Neural cell (in vitro differentiated cells): Measurements from ENCODE around the gene ADGRG3. TPM values are rescaled to one million over a fixed set of nuclear protein-coding genes. Genes with fewer than 3 reads are reported as not detected.

Source experiments
- H2AFZ ChIP-seq: fragments of 200-600, 300-800 bp; sonication (generic), shearing (Covaris generic); 2 replicates; pipeline ENCODE4 v1.6.0; 2014; ENCODE audit warnings: low read depth, mild to moderate bottlenecking, antibody characterized with exemption, low read length, moderate library complexity
- H3F3A ChIP-seq: fragments of 200-600 bp; shearing (Covaris generic); 2 replicates; pipeline ENCODE4 v1.6.1; 2016; ENCODE audit warnings: mild to moderate bottlenecking, moderate library complexity, mixed read lengths, antibody characterized with exemption, low read length; ENCODE audit not compliant: insufficient read depth, poor library complexity, severe bottlenecking
- H3K27ac ChIP-seq: fragments of 200-600, 300-800 bp; sonication (generic), shearing (Covaris generic); 2 replicates; pipeline ENCODE4 v1.5.1; 2014; ENCODE audit warnings: mild to moderate bottlenecking, low read length, moderate library complexity
- H3K27me3 ChIP-seq: fragments of 300-800, 200-600 bp; sonication (generic), shearing (Covaris generic); 2 replicates; pipeline ENCODE4 v1.6.0; 2014; ENCODE audit warnings: mild to moderate bottlenecking, low read depth, low read length, moderate library complexity; ENCODE audit not compliant: insufficient read depth
- H3K36me3 ChIP-seq: fragments of 300-800, 200-600 bp; sonication (generic), shearing (Covaris generic); 2 replicates; pipeline ENCODE4 v1.5.1; 2014; ENCODE audit warnings: mild to moderate bottlenecking, antibody characterized with exemption, low read length, moderate library complexity; ENCODE audit not compliant: insufficient read depth
- H3K4me2 ChIP-seq: fragments of 300-800, 200-600 bp; sonication (generic), shearing (Covaris generic); 2 replicates; pipeline ENCODE4 v1.6.0; 2014; ENCODE audit warnings: mild to moderate bottlenecking, low read length
- H3K4me3 ChIP-seq: fragments of 300-800, 200-600 bp; sonication (generic), shearing (Covaris generic); 2 replicates; pipeline ENCODE4 v1.5.1; 2014; ENCODE audit warnings: mild to moderate bottlenecking, low read length, moderate library complexity
- H3K79me2 ChIP-seq: fragments of 200-600 bp; shearing (Covaris generic); replicated peaks from 2 replicates; pipeline ENCODE4 v1.6.0; 2014; ENCODE audit warnings: mild to moderate bottlenecking, low read length, moderate library complexity; ENCODE audit not compliant: insufficient read depth
- H3K9ac ChIP-seq: fragments of 300-800, 200-600 bp; sonication (generic), shearing (Covaris generic); 2 replicates; pipeline ENCODE4 v1.6.1; 2016; ENCODE audit warnings: mild to moderate bottlenecking, low read length, mixed read lengths
- H3K9me2 ChIP-seq: fragments of 200-600 bp; shearing (Covaris generic); 2 replicates; pipeline ENCODE4 v1.6.1; 2016; ENCODE audit warnings: mild to moderate bottlenecking, low read length, mixed read lengths; ENCODE audit not compliant: insufficient read depth
- H3K9me3 ChIP-seq: fragments of 200-600, 300-800 bp; sonication (generic), shearing (Covaris generic); 2 replicates; pipeline ENCODE4 v1.6.1; 2016; ENCODE audit warnings: mild to moderate bottlenecking, mixed run types, low read length, moderate library complexity, mixed read lengths
- H4K20me1 ChIP-seq: fragments of 200-600 bp; shearing (Covaris generic); 2 replicates; pipeline ENCODE4 v1.6.1; 2016; ENCODE audit warnings: mild to moderate bottlenecking, mixed run types; ENCODE audit not compliant: insufficient read depth
- EP300 ChIP-seq: fragments of 450-650 bp; conservative IDR thresholded peaks from 2 replicates; pipeline ENCODE4 v1.6.1; 2014; ENCODE audit warnings: antibody characterized with exemption, mild to moderate bottlenecking, moderate library complexity; ENCODE audit not compliant: poor library complexity, severe bottlenecking
- EZH2 ChIP-seq: fragments of 200-600, 300-800 bp; shearing (Covaris generic), sonication (generic); IDR thresholded peaks from 2 replicates; pipeline ENCODE4 v1.6.1; 2014; ENCODE audit warnings: antibody characterized with exemption, low read length, borderline replicate concordance, mild to moderate bottlenecking; ENCODE audit not compliant: insufficient read depth, poor library complexity, severe bottlenecking
- MXI1 ChIP-seq: fragments of 450-650 bp; conservative IDR thresholded peaks from 2 replicates; pipeline ENCODE4 v1.6.1; 2014; ENCODE audit warnings: antibody characterized with exemption, mild to moderate bottlenecking; ENCODE audit not compliant: poor library complexity, severe bottlenecking
- POLR2AphosphoS5 ChIP-seq: IDR thresholded peaks from 2 replicates; pipeline ENCODE4 v1.6.1; 2012
- RAD21 ChIP-seq: fragments of 450-650 bp; conservative IDR thresholded peaks from 2 replicates; pipeline ENCODE4 v1.6.1; 2014; ENCODE audit warnings: antibody characterized with exemption, mild to moderate bottlenecking, moderate library complexity
- SMC3 ChIP-seq: fragments of 450-650 bp; conservative IDR thresholded peaks from 2 replicates; pipeline ENCODE4 v1.6.1; 2014; ENCODE audit warnings: antibody characterized with exemption, mild to moderate bottlenecking, moderate library complexity; ENCODE audit not compliant: poor library complexity
- TAF1 ChIP-seq: IDR thresholded peaks from 2 replicates; pipeline ENCODE4 v1.6.1; 2012; ENCODE audit warnings: low read depth
- polyA plus RNA-seq: library from polyadenylated mRNA; depleted of rRNA; stranded (reverse); fragments of >200 nt; gene quantifications from 2 replicates; pipeline ENCODE4 v1.2.3, GENCODE V29; 2014
- TF ChIP-seq, protein P1 (sequence below): IDR thresholded peaks from 2 replicates; pipeline ENCODE4 v1.6.1; 2012; ENCODE audit warnings: borderline replicate concordance
- TF ChIP-seq, protein P2 (sequence below): fragments of 450-650 bp; IDR thresholded peaks from 2 replicates; pipeline ENCODE4 v1.5.1; 2014; ENCODE audit warnings: antibody characterized with exemption, mild to moderate bottlenecking, moderate library complexity; ENCODE audit not compliant: poor library complexity, severe bottlenecking

Gene ADGRG3
- polyA plus RNA-seq, 1 donor from 2014 or later, result 0.62 TPM

DNA sequence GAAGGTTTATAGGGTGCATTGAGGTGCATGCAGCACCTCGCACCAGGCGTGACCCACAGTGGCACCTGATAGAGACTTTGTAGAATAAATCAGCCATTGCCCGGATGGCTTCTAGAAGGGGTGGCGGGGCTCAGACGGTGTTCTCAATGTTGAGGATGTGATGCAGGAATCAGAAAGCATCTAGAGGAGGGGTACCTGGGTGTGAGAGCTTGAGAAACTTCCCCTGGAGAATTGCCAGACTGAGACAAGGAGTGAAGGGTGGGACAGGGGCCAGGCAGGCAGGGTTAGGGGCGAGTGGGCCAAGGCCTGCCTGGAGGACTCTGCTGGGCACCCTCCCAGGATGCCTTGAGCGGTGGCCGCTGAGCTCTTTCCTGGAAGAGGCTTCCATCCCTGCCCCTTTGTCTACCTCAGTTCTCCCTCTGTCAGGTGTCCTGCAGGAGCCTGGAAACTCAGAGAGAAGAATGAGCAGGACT, 48.9 kb upstream of the ADGRG3 start (continued):
- no peak for TF ChIP-seq TAF1

DNA sequence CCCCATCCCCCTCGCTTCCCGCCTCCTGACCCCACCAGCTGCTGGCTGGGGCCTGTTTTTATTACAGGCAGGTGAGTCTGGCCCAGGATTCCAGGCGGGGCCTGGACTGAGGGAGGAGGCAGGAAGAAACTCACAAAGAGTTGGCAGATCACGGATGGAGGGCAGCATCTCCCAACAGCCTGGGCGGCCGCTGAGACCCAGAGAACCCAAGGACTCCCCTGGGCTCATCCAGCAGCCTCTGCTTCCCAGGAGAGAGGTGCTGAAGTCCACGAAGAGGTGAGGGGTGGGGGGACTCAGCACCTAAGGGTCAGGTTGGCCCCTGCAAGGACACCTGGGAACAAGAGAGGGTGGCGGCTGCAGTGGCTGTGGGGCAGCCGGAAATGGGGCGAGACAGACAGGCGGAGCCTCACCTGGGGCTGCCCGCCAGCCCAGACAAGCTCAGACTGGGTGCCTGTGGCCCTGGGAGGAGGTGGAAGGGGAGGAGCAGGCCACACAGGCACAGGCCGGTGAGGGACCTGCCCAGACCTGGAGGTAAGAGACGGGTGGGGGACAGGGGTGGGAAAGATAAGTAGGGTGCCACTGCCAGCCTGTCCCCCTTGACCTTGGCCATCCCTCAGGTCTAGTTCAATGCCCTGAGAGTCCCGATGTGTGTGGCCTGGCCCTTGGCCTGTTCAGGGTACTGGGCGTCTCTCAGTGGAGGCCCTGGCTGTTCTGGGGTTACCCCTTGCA, 48.3 kb upstream of the ADGRG3 start:
- H4K20me1 ChIP-seq, result no peaks in the 10 kb centered on the region
- no peak overlapping the region for H3K4me3 ChIP-seq
- H3K9me3 ChIP-seq, result no peaks in the 10 kb centered on the region
- no peaks in the 10 kb centered on the region for H3K27me3 ChIP-seq
- no peaks in the 10 kb centered on the region for H3K36me3 ChIP-seq
- H3F3A ChIP-seq, result no peaks in the 10 kb centered on the region
- no peak overlapping the region for H3K9ac ChIP-seq
- H3K27ac ChIP-seq, result no peak overlapping the region
- H3K79me2 ChIP-seq, result no peaks in the 10 kb centered on the region
- H3K4me2 ChIP-seq, result no peak overlapping the region
- no peaks in the 10 kb centered on the region for H3K9me2 ChIP-seq
- no peak overlapping the region for H2AFZ ChIP-seq
- TF ChIP-seq EZH2 (no peak), TAF1 (no peak)

DNA sequence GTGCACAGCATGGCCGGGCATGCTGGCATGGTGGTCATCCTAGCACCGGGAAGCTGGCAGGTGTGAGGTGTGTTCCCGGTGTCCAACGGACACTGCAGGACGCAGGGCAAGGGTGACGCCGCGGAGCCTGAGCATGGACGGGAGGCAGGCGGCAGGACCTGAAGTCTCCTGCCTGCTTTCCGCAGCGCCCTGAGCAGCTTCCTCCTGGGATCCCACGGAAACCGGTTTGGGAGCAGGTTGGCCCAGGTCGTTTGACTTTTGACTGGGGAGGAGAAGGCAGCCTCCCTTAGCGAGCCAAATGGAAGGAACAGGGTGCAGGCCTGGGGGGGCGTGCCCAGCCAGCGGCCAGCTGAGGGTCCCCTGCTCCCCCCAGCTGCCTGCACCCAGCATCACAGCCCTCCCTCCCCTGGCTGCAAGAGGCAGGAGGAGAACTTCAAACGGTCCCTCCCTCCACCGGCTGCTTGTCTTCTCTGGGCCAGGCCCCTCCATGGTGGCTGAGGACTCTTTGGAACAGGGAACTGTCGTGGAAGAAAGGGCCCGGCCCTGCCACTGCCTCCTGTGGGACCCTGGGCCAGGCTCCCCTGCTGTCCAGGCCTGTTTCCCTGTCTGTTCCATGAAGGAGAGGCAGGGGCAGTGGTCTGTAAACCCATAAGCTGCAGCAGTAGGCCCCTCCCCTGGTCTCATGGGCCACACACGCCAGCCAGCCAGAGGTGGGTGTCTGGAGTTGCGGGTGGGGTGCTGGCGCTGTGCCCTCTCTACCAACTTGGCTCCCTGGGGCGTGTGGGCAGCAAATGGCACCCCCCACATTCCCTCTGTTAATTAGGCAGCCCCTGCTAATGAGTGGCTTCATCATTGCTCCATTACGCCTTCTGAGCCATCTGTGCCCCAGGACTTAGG, 47.5 kb upstream of the ADGRG3 start:
- Histone ChIP-seq H3K9ac (no peak overlapping the region), H3F3A (no peaks in the 10 kb centered on the region), H3K4me3 (no peak overlapping the region), H3K36me3 (no peaks in the 10 kb centered on the region), H3K9me2 (no peaks in the 10 kb centered on the region), H3K27me3 (no peaks in the 10 kb centered on the region), H3K27ac (no peak overlapping the region), H3K9me3 (no peaks in the 10 kb centered on the region), H4K20me1 (no peaks in the 10 kb centered on the region), H2AFZ (no peak overlapping the region), H3K79me2 (no peaks in the 10 kb centered on the region), H3K4me2 (no peak overlapping the region)
- no peak for TF ChIP-seq SMC3
- no peak for TF ChIP-seq MXI1
- no peak for TF ChIP-seq TAF1
- no peak for TF ChIP-seq EP300
- no peak for TF ChIP-seq POLR2AphosphoS5
- TF ChIP-seq, protein P1, sequence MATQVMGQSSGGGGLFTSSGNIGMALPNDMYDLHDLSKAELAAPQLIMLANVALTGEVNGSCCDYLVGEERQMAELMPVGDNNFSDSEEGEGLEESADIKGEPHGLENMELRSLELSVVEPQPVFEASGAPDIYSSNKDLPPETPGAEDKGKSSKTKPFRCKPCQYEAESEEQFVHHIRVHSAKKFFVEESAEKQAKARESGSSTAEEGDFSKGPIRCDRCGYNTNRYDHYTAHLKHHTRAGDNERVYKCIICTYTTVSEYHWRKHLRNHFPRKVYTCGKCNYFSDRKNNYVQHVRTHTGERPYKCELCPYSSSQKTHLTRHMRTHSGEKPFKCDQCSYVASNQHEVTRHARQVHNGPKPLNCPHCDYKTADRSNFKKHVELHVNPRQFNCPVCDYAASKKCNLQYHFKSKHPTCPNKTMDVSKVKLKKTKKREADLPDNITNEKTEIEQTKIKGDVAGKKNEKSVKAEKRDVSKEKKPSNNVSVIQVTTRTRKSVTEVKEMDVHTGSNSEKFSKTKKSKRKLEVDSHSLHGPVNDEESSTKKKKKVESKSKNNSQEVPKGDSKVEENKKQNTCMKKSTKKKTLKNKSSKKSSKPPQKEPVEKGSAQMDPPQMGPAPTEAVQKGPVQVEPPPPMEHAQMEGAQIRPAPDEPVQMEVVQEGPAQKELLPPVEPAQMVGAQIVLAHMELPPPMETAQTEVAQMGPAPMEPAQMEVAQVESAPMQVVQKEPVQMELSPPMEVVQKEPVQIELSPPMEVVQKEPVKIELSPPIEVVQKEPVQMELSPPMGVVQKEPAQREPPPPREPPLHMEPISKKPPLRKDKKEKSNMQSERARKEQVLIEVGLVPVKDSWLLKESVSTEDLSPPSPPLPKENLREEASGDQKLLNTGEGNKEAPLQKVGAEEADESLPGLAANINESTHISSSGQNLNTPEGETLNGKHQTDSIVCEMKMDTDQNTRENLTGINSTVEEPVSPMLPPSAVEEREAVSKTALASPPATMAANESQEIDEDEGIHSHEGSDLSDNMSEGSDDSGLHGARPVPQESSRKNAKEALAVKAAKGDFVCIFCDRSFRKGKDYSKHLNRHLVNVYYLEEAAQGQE, result no peak
- no peak for TF ChIP-seq EZH2
- TF ChIP-seq, protein P2, sequence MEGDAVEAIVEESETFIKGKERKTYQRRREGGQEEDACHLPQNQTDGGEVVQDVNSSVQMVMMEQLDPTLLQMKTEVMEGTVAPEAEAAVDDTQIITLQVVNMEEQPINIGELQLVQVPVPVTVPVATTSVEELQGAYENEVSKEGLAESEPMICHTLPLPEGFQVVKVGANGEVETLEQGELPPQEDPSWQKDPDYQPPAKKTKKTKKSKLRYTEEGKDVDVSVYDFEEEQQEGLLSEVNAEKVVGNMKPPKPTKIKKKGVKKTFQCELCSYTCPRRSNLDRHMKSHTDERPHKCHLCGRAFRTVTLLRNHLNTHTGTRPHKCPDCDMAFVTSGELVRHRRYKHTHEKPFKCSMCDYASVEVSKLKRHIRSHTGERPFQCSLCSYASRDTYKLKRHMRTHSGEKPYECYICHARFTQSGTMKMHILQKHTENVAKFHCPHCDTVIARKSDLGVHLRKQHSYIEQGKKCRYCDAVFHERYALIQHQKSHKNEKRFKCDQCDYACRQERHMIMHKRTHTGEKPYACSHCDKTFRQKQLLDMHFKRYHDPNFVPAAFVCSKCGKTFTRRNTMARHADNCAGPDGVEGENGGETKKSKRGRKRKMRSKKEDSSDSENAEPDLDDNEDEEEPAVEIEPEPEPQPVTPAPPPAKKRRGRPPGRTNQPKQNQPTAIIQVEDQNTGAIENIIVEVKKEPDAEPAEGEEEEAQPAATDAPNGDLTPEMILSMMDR, result no peak
- TF ChIP-seq RAD21, result no peak
